VCaP (cell line): ENCODE data around the gene RTL3.

Source experiments
- H3K27ac ChIP-seq: fragments of 450-650 bp; 2 replicates; pipeline ENCODE4 v1.5.1; 2017
- TF ChIP-seq, protein P1 (sequence below): fragments of 450-650 bp; conservative IDR thresholded peaks from 2 replicates; pipeline ENCODE4 v1.5.1; 2017; ENCODE audit warnings: mild to moderate bottlenecking, moderate library complexity

The RTL3 gene

DNA sequence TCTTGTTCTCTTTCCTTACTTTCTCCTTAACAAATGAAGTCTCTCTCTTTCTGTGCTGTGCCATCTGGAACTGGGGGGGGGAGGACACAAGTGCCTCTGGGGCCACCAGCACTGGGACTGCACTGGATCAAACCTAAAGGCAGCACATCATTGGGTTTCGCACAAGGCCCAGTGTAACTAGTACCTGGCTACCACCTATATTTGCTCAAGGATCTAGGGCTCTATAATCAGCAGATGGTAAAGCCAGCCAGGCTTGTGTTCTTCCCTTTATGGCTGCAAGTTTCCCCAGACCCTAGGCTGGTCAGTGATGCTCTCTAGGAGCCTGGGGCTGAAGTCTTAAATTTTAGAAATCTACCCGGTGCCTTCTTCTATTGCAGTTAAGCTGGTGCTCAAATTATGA is 40.1 kb downstream of the RTL3 start:
- no peak overlapping the region for H3K27ac ChIP-seq
- TF ChIP-seq, protein P1, sequence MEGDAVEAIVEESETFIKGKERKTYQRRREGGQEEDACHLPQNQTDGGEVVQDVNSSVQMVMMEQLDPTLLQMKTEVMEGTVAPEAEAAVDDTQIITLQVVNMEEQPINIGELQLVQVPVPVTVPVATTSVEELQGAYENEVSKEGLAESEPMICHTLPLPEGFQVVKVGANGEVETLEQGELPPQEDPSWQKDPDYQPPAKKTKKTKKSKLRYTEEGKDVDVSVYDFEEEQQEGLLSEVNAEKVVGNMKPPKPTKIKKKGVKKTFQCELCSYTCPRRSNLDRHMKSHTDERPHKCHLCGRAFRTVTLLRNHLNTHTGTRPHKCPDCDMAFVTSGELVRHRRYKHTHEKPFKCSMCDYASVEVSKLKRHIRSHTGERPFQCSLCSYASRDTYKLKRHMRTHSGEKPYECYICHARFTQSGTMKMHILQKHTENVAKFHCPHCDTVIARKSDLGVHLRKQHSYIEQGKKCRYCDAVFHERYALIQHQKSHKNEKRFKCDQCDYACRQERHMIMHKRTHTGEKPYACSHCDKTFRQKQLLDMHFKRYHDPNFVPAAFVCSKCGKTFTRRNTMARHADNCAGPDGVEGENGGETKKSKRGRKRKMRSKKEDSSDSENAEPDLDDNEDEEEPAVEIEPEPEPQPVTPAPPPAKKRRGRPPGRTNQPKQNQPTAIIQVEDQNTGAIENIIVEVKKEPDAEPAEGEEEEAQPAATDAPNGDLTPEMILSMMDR = no peak

DNA sequence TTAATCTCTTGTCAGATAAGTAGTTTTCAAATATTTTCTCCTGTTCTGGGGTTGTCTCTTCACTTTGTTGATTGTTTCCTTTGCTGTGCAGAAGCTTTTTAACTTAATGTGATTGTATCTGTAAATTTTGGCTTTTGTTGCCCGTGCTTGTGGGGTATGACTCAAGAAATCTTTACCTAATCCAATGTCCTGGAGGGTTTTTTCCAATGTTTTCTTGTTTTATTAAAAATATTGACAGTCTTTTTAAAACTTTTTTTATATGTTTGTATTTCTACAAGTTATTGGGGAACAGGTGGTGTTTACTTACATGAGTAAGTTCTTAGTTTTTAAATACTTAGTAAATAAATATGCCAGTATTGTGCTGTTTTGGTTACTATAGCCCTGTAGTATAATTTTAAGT is 44.9 kb downstream of the RTL3 start:
- no peak overlapping the region for H3K27ac ChIP-seq
- TF ChIP-seq, protein P1 = no peak
